K562 (cell line): ENCODE data around the gene AMBP. TPM values are rescaled to one million over a fixed set of nuclear protein-coding genes. Genes with fewer than 3 reads are reported as not detected.

Experiments
- ATAC-seq: fragments of 200-7000 bp; cut with Tn5 transposase; 3 replicates; pipeline ENCODE4 v1.9.1; 2020; ENCODE audit warnings: moderate library complexity
- BruUV-seq: library from RNA; stranded (reverse); fragments of 400-500 nt; replicated peaks from 2 replicates; lab custom pipeline; 2021; lab: Mats Ljungman, UMichigan
- CTCF ChIA-PET: fragments of 300-600 bp; formaldehyde crosslinking; extraction: SDS; loops from one replicate; lab custom pipeline; 2021; ENCODE audit warnings: low intra/inter-chr PET ratio; lab: Yijun Ruan, JAX
- POLR2A ChIA-PET: fragments of 300-600, 350-650 bp; sonication (Branson Sonifier 250); formaldehyde crosslinking; extraction: SDS; loops from one replicate; lab custom pipeline; 2021; ENCODE audit warnings: antibody characterized with exemption, inconsistent platforms; lab: Yijun Ruan, JAX
- DNase-seq, 4 experiments: peaks; one replicate each; pipeline versions ENCODE4 v3.0.0 to v3.0.0-alpha.2; 2011 to 2018; ENCODE audit warnings: low spot score in 3 of 4, mixed read lengths in 3 of 4; ENCODE audit errors: extremely low read depth in 1 of 4
- FAIRE-seq: peaks from 2 replicates; lab custom pipeline; 2011; peaks lifted over from hg19 to GRCh38; lab: Jason Lieb, UNC
- H2AFZ ChIP-seq: 2 replicates; pipeline ENCODE4 v1.6.0; 2011; ENCODE audit warnings: low read depth, low read length, control low read depth, inconsistent platforms
- H3K27ac ChIP-seq: fragments of 200-600 bp; 3 replicates; pipeline ENCODE4 v1.8.0; 2011; ENCODE audit warnings: low read depth, mild to moderate bottlenecking, control low read depth, inconsistent platforms, low read length, moderate library complexity, mixed read lengths; ENCODE audit errors: extremely low read depth
- H3K27me3 ChIP-seq, 2 experiments: fragments of 300-600 bp in 1 of 2; 2 replicates in 1 of 2; 3 replicates in 1 of 2; pipeline versions ENCODE4 v1.6.0 to v1.8.0; 2011; ENCODE audit warnings: inconsistent platforms in 2 of 2, low read length in 2 of 2, mild to moderate bottlenecking in 1 of 2, mixed read lengths in 1 of 2, moderate library complexity in 1 of 2; ENCODE audit not compliant: control insufficient read depth in 2 of 2, insufficient read depth in 2 of 2
- H3K36me3 ChIP-seq: fragments of 300-600 bp; 3 replicates; pipeline ENCODE4 v1.8.0; 2011; ENCODE audit warnings: mild to moderate bottlenecking, low read length, inconsistent platforms; ENCODE audit not compliant: control insufficient read depth, insufficient read depth
- H3K4me1 ChIP-seq, 2 experiments: fragments of 200-600 bp in 1 of 2; replicated peaks in 1 of 2; 2 replicates in 1 of 2; 3 replicates in 1 of 2; pipeline versions ENCODE4 v1.5.1 to v1.8.0; 2011; ENCODE audit warnings: inconsistent platforms in 2 of 2, low read length in 2 of 2, mild to moderate bottlenecking in 1 of 2, mixed read lengths in 1 of 2, moderate library complexity in 1 of 2; ENCODE audit not compliant: control insufficient read depth in 2 of 2, insufficient read depth in 2 of 2
- H3K4me2 ChIP-seq: 2 replicates; pipeline ENCODE4 v1.6.1; 2011; ENCODE audit warnings: low read length, control low read depth, inconsistent platforms, mixed read lengths; ENCODE audit not compliant: insufficient read depth
- H3K4me3 ChIP-seq: fragments of 200-600 bp; sonication (generic), shearing (Covaris generic); 2 replicates; pipeline ENCODE4 v1.5.1; 2016; ENCODE audit warnings: control low read depth, inconsistent platforms
- H3K79me2 ChIP-seq: fragments of 200-600 bp; 3 replicates; pipeline ENCODE4 v1.8.0; 2011; ENCODE audit warnings: low read length, inconsistent platforms; ENCODE audit not compliant: control insufficient read depth, insufficient read depth
- H3K9ac ChIP-seq, 2 experiments: 2 replicates each; pipeline versions ENCODE4 v1.6.0 to v1.6.1; 2011; ENCODE audit warnings: low read depth in 2 of 2, low read length in 2 of 2, control low read depth in 1 of 2, inconsistent platforms in 1 of 2, mild to moderate bottlenecking in 1 of 2, mixed read lengths in 1 of 2; ENCODE audit not compliant: insufficient read depth in 1 of 2
- H3K9me1 ChIP-seq: one replicate; pipeline ENCODE4 v1.6.0; 2011; ENCODE audit warnings: inconsistent platforms, mild to moderate bottlenecking, low read length, moderate library complexity; ENCODE audit not compliant: control insufficient read depth, insufficient read depth
- H3K9me3 ChIP-seq: replicated peaks from 2 replicates; pipeline ENCODE4 v1.5.1; 2011; ENCODE audit warnings: low read depth, low read length, inconsistent platforms; ENCODE audit not compliant: control insufficient read depth, insufficient read depth
- H4K20me1 ChIP-seq: replicated peaks from 2 replicates; pipeline ENCODE4 v1.6.1; 2011; ENCODE audit warnings: low read length, inconsistent platforms, mixed read lengths; ENCODE audit not compliant: control insufficient read depth, insufficient read depth
- EHMT2 ChIP-seq: fragments of 450-650 bp; IDR thresholded peaks from 2 replicates; pipeline ENCODE4 v1.6.1; 2018; ENCODE audit warnings: antibody characterized with exemption
- POU5F1 ChIP-seq: fragments of 150-350 bp; IDR thresholded peaks from 2 replicates; pipeline ENCODE4 v1.6.1; 2014; ENCODE audit warnings: borderline replicate concordance, low read length, low read depth, mild to moderate bottlenecking; ENCODE audit not compliant: partially characterized antibody
- TBL1XR1 ChIP-seq, 2 experiments: IDR thresholded peaks; 2 replicates each; pipeline ENCODE4 v1.6.1; 2012; ENCODE audit warnings: improper control_type of control experiment in 2 of 2, low read length in 2 of 2, mild to moderate bottlenecking in 1 of 2
- ZNF668 ChIP-seq: fragments of 250-450 bp; sonication (Bioruptor Pico); IDR thresholded peaks from 2 replicates; pipeline ENCODE4 v1.8.0; 2022; ENCODE audit warnings: mild to moderate bottlenecking, inconsistent platforms
- WGBS: fragments of 100-300 bp; shearing (Covaris generic); methylation state at CpG from one replicate; pipeline ENCODE4 v1.1.6; 2016; ENCODE audit warnings: low coverage, mixed read lengths; ENCODE audit not compliant: insufficient coverage; ENCODE audit errors: missing lambda C conversion rate; 5-methylcytosine and 5-hydroxymethylcytosine counted together
- in situ Hi-C: fragments of 300-500 bp; cut with MboI; formaldehyde crosslinking; loops from 4 replicates; pipeline ENCODE4 v1.15.0; 2018; ENCODE audit warnings: inconsistent platforms, mixed read lengths
- intact Hi-C: fragments of 100-400 bp; cut with micrococcal nuclease; formaldehyde crosslinking; loops from 2 replicates; pipeline ENCODE4 v1.14.2; 2022
- polyA plus RNA-seq, 8 experiments: library from polyadenylated mRNA; depleted of rRNA in 4 of 8; stranded (reverse) in 5 of 8; unstranded in 3 of 8; fragments of >200 nt; fragmentation: Nextera tagmentation in 2 of 8; fragmentation: Illumina TruSeq in 1 of 8; extraction: Ambion mirVana in 2 of 8; extraction: Trizol in 1 of 8; gene quantifications; 2 replicates each; pipeline versions ENCODE4 v1.2.1 to v1.2.3, GENCODE V29; 2011 to 2014; ENCODE audit warnings: inconsistent platforms in 1 of 8, missing spikeins in 1 of 8
- total RNA-seq, 7 experiments: library from RNA; depleted of rRNA in 6 of 7; stranded (reverse); fragments of >200 nt in 6 of 7; fragmentation: Illumina TruSeq in 2 of 7; extraction: Trizol in 2 of 7; gene quantifications; 2 replicates each; pipeline versions ENCODE4 v1.2.1 to v1.2.3, GENCODE V29; 2011 to 2021; ENCODE audit warnings: low replicate concordance in 1 of 7
- TF ChIP-seq, protein P1 (sequence below), 2 experiments: fragments of 450-650 bp; IDR thresholded peaks; 2 replicates each; pipeline ENCODE4 v1.6.1; 2018; ENCODE audit warnings: mild to moderate bottlenecking in 2 of 2, low read depth in 1 of 2; ENCODE audit not compliant: partially characterized antibody in 2 of 2
- TF ChIP-seq, protein P2 (sequence below): fragments of 250-450 bp; sonication (Bioruptor Pico); IDR thresholded peaks from 2 replicates; pipeline ENCODE4 v1.5.0; 2021
- TF ChIP-seq, protein P3 (sequence below): fragments of 250-450 bp; sonication (Bioruptor Pico); IDR thresholded peaks from 2 replicates; pipeline ENCODE4 v1.9.0; 2021; ENCODE audit warnings: mild to moderate bottlenecking, inconsistent platforms

AMBP gene
- total and polyA plus RNA-seq, 9 of the 15 experiments (the other 6 are each of a cell fraction or from before 2014, with no cell fraction given) = 1.3 TPM; not detected in 8

GRCh38 chr9:114082017-114082762 is 4.1 kb upstream of the AMBP start (continued):
- TF ChIP-seq, protein P1, sequence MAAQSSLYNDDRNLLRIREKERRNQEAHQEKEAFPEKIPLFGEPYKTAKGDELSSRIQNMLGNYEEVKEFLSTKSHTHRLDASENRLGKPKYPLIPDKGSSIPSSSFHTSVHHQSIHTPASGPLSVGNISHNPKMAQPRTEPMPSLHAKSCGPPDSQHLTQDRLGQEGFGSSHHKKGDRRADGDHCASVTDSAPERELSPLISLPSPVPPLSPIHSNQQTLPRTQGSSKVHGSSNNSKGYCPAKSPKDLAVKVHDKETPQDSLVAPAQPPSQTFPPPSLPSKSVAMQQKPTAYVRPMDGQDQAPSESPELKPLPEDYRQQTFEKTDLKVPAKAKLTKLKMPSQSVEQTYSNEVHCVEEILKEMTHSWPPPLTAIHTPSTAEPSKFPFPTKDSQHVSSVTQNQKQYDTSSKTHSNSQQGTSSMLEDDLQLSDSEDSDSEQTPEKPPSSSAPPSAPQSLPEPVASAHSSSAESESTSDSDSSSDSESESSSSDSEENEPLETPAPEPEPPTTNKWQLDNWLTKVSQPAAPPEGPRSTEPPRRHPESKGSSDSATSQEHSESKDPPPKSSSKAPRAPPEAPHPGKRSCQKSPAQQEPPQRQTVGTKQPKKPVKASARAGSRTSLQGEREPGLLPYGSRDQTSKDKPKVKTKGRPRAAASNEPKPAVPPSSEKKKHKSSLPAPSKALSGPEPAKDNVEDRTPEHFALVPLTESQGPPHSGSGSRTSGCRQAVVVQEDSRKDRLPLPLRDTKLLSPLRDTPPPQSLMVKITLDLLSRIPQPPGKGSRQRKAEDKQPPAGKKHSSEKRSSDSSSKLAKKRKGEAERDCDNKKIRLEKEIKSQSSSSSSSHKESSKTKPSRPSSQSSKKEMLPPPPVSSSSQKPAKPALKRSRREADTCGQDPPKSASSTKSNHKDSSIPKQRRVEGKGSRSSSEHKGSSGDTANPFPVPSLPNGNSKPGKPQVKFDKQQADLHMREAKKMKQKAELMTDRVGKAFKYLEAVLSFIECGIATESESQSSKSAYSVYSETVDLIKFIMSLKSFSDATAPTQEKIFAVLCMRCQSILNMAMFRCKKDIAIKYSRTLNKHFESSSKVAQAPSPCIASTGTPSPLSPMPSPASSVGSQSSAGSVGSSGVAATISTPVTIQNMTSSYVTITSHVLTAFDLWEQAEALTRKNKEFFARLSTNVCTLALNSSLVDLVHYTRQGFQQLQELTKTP (IDR thresholded peaks at IDR 0.05; ENCODE audit: low read depth in 1 of 2, partially characterized antibody in 2 of 2) = no peak
- TF ChIP-seq EHMT2 (no peak), POU5F1 (no peak)

DNA sequence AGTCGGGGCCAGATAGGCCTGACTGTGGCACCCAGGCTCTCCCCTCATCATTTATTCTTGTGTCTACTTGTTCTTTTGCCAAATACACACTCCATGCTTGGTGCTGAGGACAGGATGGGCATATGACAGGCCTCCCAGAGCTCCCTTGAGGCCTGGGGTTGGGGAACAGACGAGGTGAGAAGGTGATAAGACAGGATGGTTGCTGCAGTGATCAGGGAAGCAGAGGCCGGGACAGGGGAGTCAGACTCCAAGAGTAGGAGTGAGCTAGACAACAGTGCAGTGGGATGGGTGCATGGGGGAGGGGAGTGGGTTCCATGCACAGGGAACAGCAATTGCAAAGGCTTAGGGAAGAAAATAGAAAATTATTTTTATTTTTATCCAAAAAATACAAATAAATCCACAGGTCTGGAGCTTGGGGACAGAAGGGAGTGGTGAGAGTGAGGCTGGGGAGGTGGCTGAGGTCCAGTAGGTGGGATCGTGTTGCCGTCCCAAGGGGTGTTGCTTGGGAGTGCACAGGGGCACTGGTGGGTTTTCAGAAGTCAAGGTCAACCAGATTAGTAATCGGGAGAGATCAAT is 3.4 kb upstream of the AMBP start:
- BruUV-seq = no TSS peak
- DNase-seq (no peak), FAIRE-seq (no peak), ATAC-seq (no peak)
- Histone ChIP-seq H3K4me2 (no peak overlapping the region), H4K20me1 (no peaks in the 10 kb centered on the region), H2AFZ (no peak overlapping the region), H3K9me1 (no peaks in the 10 kb centered on the region), H3K4me3 (no peak overlapping the region), H3K79me2 (no peaks in the 10 kb centered on the region), H3K9me3 (no peaks in the 10 kb centered on the region), H3K27ac (no peak overlapping the region), H3K9ac (no peak overlapping the region), H3K27me3 (peaks cover 7 to 52% of the 10 kb centered on the region in 2 experiments; a peak in 4 of 5 replicates), H3K36me3 (no peaks in the 10 kb centered on the region), H3K4me1 (peaks cover 5 to 6% of the 10 kb centered on the region in 2 experiments; a peak in 4 of 5 replicates)
- intact Hi-C loops (loop anchor here (1.0 kb wide), 1 partner anchor 210 kb away; no protein-coding TSS in a partner anchor), in situ Hi-C loops (loop anchor here (10.0 kb wide), 1 partner anchor 203 kb away; no protein-coding TSS in a partner anchor)
- ChIA-PET CTCF (no interaction called here), POLR2A (interaction anchor here (0.6 to 1.3 kb wide), 2 partner anchors 91 to 209 kb away, joined by 3 to 4 read pairs; no protein-coding TSS in a partner anchor)
- 4% methylated on average over 5 of the region's 6 CpGs for WGBS
- TF ChIP-seq ZNF668 (CRISPR knock-in tag) (no peak), TBL1XR1 (IDR thresholded peaks at IDR 0.05; ENCODE audit: low read length in 2 of 2) (no peak)
- TF ChIP-seq, protein P2, sequence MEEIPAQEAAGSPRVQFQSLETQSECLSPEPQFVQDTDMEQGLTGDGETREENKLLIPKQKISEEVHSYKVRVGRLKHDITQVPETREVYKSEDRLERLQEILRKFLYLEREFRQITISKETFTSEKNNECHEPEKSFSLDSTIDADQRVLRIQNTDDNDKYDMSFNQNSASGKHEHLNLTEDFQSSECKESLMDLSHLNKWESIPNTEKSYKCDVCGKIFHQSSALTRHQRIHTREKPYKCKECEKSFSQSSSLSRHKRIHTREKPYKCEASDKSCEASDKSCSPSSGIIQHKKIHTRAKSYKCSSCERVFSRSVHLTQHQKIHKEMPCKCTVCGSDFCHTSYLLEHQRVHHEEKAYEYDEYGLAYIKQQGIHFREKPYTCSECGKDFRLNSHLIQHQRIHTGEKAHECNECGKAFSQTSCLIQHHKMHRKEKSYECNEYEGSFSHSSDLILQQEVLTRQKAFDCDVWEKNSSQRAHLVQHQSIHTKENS (CRISPR knock-in tag) = no peak
- TF ChIP-seq, protein P3, sequence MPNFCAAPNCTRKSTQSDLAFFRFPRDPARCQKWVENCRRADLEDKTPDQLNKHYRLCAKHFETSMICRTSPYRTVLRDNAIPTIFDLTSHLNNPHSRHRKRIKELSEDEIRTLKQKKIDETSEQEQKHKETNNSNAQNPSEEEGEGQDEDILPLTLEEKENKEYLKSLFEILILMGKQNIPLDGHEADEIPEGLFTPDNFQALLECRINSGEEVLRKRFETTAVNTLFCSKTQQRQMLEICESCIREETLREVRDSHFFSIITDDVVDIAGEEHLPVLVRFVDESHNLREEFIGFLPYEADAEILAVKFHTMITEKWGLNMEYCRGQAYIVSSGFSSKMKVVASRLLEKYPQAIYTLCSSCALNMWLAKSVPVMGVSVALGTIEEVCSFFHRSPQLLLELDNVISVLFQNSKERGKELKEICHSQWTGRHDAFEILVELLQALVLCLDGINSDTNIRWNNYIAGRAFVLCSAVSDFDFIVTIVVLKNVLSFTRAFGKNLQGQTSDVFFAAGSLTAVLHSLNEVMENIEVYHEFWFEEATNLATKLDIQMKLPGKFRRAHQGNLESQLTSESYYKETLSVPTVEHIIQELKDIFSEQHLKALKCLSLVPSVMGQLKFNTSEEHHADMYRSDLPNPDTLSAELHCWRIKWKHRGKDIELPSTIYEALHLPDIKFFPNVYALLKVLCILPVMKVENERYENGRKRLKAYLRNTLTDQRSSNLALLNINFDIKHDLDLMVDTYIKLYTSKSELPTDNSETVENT (CRISPR knock-in tag) = no peak
